Amniotic stem cell (primary cell): ENCODE data around the gene PGAM5.

Source experiments
- DNase-seq: peaks from one replicate; lab custom pipeline; 2025; lab: John Stamatoyannopoulos, UW

The PGAM5 gene

DNA sequence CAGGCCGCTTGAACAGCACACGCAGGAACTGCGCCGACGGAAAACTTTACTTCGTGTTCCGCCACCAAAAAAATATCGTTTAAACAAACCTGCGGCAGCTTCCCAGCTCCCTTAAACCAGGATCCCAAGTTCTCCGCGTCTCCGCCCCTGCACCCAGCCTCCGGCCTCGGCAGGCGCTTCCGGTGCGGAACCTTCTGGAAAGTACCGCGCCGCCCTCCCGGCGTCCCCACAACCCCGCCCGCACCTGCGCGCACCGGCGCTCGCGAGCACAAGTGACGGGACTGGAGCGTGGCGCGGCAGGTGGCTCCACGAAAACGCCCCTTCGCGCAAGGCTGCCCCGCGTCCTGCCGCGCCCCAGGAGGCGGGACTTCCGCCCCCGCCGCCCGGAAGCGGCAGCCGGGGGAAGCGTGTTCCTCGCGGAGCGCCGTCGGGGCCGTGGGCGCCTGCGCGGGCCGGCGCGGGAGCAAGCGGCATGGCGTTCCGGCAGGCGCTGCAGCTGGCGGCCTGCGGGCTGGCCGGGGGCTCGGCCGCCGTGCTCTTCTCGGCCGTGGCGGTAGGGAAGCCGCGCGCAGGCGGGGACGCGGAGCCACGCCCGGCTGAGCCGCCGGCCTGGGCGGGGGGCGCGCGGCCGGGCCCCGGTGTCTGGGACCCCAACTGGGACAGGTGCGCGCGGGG lies at the start of gene PGAM5:
TSS of gene PGAM5 (plus strand) at position 438 of the 675 bp plus-strand sequence. CDS start at position 473, 35 bp downstream.
- DNase-seq, result no peak

DNA sequence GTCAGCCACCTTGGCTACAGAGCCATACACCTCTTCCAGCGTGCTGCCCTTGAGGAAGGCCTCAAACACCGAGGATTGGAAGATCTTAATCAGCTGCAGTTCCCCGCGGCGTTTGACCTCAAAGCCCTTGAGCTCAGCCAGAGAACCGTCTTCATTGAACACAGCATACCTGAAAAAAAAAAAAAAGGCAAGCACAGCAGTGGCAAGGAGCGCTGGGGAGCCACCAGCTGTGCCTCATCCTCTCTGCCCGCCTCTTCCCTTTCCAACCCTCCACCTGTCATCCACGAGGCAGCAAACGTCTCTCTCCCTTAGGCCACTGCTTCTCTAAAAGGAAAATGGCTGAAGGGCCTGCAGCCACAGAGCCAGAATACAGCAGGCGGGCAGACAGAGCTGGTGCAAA lies 49.6 kb upstream of the PGAM5 start:
- DNase-seq, result no peak

DNA sequence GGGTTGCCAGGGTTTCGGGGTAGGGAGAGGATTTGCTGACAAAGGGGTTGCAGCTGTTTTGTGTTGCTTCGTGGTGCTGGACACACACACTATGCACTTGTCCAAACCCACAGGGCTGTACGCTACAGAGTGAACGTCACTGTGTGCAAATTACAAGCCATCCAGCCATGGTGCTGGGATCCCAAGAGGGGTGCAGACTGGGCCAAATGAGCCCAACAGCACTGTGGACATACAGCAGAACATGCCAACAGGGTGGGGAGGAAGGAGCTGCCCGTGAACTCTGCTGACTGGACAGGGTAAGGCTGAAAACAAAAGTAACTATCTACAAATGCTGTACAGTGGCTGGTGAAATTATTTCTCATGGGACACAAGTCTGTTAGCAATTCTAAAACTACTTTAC lies 48.7 kb upstream of the PGAM5 start:
- DNase-seq, result no peak

DNA sequence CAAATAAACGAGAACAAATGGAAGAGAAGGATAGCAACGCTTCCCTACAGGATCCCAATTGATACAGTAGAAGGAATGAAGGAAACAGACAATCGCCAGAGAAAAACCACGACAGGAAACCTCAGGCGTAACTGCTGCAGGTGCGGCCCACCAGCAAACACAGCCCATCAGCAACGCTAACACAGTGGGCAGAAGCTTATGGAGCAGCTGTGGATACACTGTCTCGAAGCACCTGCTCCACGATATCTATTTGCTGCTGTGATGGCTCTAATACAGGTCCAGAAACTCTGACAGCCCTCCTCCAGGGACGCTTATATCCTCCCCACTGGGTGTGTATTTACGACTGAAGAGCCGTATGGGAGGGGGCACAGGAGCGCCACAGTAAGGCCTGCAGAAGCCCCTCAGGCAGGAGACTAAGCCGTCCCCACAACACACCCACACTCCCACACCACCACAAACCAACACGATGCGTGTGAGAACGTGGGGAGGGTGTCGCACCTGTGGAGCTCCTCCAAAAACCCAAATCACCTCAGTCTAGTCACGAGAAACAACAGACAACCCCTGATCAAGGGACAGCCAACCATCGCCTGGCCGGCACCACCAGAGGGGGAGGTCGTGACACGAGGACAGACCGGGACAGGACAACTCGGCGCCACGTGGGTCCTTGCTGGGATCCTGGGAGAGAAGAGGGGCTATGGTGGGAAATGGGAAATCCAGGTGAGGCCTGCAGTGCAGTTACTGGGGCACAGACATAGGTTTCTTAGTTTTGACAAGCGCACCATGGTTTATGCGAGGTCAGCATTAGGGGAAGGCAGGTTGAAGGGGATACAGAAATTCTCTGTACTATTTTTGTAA lies 47.5 kb upstream of the PGAM5 start:
- no peak for DNase-seq

DNA sequence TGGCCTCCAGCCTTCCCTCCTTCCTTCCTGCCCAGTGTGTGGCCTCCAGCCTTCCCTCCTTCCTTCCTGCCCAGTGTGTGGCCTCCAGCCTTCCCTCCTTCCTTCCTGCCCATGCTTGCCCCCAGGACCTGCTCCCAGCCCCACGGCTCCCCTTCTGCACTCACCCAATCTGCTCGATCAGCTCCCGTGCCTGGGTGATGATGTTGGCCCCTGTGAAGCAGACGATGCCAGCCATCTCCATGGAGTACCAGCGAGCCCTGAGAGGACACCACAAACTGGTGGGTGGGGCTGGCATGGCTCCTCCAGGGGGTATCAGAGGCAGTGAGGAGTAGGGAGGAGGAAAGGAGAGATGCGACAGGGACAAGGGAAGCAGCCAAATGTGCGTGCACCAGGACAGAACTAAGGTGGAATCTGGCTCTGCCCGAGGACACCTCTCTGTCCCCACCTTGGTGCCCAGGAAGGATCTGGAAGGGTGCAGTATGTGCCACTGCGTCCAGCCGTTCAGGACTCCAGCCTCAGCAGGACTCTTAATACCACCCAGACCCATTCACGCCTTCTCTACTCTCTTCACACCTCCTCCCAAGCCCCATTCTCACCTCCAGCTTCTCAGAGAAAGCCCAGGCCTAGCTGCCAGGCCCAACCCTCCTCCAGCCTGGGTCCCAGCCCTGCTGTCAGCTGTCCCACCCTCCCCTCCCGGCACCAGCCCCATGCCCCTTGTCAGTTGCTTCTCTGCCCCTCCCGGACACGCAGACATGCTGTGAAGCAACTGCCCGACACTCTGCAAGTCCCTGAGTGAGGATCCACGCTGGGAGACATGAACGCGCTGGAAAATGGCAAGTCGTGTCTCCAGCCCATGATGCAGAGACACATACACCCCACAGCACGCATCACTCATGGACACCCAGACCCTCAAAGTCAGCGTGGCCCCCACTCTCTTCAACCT lies 46.2 kb upstream of the PGAM5 start:
- DNase-seq, result no peak

DNA sequence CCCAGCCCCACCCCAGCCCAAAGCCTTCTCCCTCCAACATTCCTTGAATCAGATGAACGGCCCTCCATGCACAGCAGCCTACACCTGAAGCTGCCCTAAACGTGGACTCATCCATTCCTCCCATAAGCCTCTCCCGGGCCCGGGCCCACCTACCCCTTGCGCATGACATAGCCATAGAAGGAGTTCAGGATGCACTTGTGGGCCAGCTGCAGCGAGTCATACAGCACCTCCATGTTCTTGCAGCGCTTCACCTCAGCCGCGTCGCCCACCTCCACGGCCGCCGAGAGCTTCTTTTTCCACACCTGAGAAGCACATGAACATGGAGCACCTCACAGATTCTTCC lies 45.5 kb upstream of the PGAM5 start:
- DNase-seq, result no peak

DNA sequence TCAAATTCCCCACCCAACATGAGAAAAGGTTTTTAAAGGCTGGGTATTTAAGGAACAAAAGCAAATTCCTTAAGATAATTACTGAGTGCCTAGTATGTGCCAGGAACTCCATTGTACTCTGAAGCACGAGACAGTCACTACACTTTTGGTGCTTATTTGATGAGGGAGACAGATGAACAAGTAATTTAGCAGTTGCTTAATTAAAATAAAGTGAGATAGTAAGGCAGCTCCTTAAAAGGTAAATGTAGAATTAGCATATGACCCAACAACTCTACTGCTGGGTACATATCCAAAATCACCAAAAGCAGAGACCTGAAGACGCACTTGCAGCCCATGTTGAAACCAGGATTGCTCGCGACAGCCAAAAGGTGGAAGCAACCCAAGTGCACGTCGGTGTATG lies 44.8 kb upstream of the PGAM5 start:
- no peak for DNase-seq

DNA sequence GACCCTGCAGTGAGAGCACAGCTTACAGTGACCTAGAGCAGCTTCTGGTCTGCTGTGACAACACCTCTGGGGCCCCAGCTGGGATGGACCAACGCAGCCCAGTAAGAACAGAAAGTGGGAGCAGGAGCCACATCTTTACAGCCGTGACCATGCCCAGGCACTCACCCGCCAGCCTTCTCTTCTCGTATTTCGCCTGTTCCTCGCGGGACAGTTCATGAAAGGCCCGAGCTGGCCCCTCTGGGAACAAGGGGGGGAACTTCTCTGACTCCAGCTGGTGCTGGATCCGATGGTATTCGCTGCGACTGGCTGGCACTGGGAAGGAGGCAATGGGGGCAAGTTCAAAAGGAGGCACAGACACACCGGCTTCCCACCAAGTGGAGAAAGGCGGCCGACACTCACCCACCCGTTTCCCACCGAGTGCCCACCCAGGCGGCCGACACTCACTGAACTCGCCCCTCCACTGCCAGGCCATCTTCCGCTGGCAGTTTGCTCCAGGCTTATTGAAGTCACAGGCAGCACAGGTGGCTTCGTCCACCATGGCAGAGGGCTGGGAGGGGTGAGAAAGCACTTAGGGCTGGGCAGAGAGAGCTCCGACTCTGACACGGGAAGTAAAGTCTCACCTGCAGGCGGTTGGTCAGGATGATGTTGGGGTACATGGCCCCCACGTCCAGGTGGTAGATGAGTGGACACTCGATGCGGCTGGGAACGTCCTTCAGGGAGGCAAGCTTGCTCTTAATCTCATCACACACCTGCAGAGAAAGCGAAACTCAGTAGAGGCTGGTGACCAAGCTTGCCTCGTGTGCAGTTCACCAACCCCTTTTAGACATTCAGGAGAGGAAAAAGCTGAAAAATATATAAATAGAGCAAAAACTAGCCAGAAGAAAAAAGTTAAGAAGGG lies 42.2 kb upstream of the PGAM5 start:
- DNase-seq, result no peak

DNA sequence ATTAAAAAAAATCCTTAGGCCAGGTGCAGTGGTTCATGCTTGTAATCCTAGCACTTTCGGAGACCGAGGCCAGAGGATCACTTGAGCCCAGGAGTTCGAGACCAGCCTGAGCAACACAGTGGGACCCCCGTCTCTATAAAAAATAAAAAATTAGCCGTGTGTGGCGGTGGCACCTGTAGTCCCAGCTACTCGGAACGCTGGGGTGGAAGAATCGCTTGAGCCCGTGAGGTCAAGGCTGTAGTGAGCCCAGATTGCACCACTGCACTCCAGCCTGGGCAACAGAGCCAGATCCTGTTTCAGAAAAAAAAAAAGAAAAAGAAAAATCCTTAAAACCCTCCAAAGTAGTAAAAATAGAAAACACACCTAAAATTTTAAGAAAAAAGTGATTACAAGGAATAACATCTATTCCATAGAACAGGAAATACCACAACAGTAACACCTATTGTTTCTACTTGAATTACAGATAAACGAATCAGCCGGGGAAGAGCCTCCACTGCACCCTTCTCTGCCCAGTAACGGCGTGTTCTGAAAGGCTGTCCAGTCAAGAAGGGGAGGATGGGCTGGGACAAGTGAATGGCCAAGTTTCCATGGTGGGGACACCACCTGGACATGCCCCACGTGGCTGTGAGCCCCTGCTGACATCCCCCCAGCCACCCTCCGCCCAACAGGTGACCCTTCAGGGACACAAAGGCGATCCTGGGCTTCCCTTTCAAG lies 41.3 kb upstream of the PGAM5 start:
- DNase-seq, result no peak

DNA sequence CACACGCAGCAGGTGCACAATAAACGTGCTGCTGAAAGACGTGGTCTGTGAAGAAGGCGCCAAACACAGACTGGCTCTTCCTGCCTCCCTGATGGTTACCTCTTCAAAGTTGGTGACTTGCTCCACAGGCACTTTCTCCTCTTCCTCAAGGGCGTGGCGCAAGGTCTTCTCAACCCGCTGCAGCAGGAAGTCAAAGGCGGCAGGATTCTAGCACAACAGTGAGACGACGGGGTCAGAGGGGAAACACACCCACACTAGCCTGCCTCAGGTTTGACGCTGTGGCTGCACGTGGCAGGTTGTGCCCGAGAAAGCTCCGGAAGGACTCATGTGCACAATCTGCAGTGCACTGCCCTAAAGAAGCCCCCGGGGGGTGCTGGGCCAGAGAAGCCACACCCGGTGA lies 38.5 kb upstream of the PGAM5 start:
- DNase-seq, result no peak

DNA sequence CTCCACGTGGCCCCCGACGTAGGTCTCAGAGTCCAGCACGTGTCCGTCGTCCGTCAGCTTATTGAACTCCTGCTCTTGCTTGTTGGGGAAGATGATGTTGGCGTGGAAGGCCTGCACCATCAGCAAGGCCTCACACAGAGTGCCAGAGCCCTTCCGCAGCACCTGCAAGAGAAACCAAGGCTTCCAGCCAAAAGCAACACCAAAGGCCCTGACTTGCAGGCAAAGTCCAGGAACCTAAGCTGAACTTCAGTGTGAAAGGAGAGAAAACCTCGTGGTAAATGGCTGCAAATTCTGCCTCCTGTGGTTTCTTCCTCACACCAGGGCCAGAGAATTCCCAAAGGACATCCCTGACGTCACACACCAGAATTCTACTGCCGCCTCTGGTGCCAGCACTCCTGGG lies 38.0 kb upstream of the PGAM5 start:
- no peak for DNase-seq

DNA sequence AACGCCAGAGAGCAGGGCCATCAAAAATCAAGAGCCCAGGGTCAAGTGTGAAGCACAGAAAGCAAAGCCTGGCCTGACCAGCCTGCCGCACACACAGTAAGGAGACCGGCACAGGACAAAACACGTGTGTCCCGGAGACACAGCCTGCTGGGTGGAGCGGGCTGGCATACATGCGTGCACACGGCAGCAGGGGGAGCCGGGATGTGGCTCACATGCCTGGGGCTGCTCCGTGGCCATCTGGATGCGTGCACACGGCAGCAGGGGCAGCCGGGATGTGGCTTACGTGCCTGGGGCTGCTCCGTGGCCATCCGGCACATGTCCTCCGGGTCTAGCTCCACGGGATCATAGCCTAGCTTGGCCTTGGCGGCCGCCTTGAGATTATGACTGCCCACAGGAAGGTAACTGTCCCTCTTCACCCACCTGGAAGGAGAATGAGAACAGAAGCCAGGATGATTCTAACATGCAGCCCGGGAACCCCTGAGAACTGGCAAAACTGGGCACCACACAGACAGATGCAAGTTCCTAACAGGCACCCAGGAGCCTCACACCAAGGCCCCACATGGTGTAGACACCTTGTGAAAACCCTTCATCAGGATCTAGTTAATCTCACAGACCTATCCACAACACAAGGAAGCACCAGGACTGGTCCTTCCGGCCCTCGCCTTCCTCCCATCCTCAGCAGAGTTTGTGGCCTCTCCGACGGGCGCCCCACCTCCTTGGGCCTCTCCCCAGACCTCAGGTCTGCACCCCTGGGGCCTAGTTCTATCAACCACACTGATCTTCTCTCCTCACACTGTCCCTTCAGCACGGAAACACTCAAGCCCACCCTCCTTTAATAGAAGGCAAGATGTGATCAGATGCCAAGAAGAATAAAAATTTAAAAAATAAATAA lies 37.1 kb upstream of the PGAM5 start:
- DNase-seq, result no peak

DNA sequence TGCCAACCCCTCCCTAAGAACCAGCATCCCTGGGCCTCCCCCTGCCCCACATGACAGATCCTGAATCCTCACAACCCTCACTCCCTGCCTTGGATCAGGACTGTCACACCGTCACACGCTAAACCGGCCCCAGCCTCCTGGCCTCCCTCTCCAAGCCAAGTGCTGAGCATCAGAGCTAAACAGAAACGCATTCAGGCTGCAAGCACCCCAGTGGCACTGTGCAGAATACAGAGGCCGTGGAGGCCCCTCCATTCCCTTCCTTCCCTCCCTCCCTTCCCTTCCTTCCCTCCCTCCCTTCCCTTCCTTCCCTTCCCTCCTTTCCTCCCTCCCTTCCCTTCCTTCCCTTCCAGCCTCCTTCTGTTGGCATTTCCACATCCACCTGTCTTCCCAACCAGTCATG lies 36.1 kb upstream of the PGAM5 start:
- DNase-seq, result no peak

DNA sequence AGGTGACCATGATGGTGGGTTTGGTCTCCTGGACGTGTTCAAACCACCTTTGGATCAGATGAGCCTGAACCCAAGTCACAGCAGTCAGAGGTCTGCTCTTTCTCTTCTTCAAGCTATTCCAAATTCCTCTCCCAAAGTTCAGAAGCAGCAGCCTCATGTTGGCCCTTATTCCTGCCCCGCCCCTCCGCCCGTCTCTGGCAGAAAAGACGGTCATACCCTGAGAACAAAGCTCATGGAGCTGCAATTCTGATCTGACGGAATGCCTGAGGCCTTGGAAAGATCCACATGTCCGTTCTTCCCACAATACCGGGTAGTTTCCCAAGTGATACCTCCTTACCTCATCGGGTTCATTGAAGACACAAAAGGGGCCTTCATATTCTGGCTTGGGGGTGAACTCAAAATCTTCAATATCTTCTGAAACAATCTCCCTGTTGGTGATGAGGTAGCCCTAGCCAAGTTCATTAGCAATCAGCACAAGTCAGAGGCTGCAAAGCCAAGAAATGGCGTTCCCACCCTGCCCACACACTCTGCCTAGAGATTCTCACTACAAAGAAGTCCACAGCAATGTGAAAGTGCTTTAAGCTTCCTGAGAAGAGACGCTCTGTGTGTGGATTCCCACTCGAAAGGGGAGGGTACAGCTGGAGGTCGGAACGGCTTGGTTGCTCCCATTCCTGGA lies 34.7 kb upstream of the PGAM5 start:
- no peak for DNase-seq

DNA sequence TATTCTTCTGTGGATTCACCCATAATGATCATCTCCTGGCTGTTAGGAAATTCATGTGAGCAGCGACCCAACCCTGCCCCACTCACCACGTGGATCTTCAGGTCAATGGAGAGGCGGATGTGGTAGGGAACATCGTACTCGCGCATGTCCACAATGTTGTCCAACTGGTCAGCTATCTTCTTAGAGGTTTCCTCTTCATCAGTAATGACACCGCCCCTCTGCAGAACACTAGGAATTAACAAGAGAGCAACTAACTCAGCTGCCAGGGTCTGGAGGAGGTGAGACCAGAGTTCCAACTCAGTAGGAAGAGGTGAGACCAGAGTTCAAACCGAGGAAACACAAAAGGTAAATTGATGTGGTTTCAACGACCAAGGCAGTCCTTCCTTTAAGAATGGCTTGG lies 33.1 kb upstream of the PGAM5 start:
- DNase-seq, result no peak

DNA sequence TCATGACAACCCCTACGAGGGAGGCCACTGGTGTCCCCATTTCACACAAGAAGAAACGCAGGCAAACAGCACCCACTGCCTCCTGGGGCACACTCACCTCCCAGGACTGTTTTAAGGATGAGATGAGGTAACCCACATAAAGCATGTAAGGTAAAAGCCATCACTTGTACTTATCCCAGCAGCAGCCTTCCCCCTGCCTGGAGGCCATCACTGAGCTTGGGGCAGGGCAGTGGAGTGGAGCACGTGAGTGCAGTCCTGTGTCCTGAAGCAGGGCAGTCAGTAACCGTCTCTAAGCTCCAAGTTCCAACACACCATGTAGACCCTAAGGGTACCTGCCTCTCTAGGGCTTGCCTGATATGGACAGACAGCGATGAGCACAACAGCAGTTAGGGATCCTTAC lies 25.2 kb upstream of the PGAM5 start:
- DNase-seq, result no peak

DNA sequence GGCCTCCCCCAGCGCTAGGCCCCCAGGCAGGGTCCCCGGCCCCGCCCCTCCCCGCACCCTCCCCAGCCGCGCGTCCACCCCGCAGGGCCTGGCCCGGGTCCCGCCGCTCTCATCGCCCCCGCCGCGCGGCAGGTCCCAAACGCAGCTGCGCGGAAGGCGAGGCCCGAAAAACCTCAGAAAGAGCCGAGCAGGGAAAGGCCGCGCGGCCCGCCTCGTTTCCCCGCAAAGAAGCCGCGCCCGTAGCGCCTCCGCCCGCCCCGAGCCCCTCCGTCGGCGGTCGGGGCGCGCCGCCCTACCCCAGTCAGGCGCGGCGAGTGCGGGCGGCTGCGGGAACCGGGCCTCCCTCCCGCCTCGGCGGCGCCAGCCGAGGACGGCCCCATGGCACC lies 23.8 kb upstream of the PGAM5 start:
- no peak for DNase-seq

DNA sequence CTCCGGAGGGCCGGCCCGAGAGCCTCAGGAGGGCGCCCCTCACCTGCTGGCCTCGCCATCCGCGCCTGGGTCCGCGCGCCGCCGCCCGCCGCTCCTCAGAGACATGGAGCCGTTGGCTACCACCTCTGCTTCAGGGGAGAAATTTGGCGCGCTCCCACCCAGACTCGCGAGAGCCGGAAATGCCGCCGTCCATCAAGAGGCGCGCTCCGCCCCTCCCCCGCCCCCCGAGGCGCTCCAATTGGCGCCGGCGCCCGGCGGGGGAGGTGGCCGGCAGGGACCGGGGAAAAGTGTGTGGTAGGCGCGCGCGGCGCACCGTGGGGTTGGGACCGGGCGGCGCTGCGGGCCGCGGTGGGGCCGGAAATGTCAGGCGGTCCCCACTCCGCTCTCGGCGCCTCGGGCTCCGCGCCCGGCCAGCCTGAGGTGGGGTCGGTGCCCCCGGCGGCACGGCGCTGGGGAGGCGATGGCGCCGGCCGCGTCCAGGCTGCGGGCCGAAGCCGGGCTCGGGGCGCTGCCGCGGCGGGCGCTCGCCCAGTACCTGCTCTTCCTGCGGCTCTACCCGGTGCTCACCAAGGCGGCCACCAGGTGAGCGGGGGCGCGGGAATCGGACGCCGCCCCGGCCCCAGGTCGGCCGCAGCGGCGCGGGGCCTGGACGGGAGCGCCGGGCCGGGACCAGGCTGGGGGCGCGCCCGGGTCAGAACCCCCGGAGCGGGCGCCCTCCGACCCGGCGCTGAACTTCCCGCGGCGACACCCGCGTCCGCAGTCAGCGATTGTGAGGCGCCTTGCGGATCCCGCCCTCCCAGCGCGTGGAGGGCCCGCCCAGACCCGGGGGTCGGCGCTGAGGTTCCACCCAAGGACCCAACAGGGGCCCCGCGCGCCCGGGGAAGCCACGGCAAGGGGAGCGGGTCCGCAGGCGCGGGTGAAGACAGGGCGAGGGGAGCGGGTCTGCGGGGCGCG lies 23.2 kb upstream of the PGAM5 start, which contains the start of the genes POLE and PXMP2:
TSS of gene POLE (minus strand) at position 132 of the 954 bp plus-strand sequence. CDS start at position 105, 27 bp downstream.
TSS of gene PXMP2 (plus strand) at position 377 of the 954 bp plus-strand sequence. CDS start at position 461, 84 bp downstream.
- DNase-seq, result peak; percentile 70
